Astrocyte of the spinal cord (primary cell): Measurements from ENCODE around the gene GNA12.
A peak's percentile ranks its signal among the peaks of the same experiment; 100 is the strongest.
"Not testable (repeated sequence)": the region's sequence is repeated elsewhere in the genome, so short reads cannot be mapped to it uniquely, and the experiment has no call there.

Experiments used
- DNase-seq: peaks from one replicate; pipeline ENCODE4 v3.0.0; 2011; ENCODE audit warnings: low read depth, low spot score
- H3K4me3 ChIP-seq: 2 replicates; pipeline ENCODE4 v1.5.1; 2011; ENCODE audit warnings: low read depth, mild to moderate bottlenecking, low read length, moderate library complexity
- in situ Hi-C: cut with HindIII; loops from 2 replicates; pipeline ENCODE4 v1.10.0; 2017; ENCODE audit warnings: low sequenced_read_pairs
- TF ChIP-seq, protein P1 (sequence below): IDR thresholded peaks from 2 replicates; pipeline ENCODE4 v1.5.1; 2012; ENCODE audit warnings: low read depth, mild to moderate bottlenecking, low read length, inconsistent platforms

Gene GNA12

DNA sequence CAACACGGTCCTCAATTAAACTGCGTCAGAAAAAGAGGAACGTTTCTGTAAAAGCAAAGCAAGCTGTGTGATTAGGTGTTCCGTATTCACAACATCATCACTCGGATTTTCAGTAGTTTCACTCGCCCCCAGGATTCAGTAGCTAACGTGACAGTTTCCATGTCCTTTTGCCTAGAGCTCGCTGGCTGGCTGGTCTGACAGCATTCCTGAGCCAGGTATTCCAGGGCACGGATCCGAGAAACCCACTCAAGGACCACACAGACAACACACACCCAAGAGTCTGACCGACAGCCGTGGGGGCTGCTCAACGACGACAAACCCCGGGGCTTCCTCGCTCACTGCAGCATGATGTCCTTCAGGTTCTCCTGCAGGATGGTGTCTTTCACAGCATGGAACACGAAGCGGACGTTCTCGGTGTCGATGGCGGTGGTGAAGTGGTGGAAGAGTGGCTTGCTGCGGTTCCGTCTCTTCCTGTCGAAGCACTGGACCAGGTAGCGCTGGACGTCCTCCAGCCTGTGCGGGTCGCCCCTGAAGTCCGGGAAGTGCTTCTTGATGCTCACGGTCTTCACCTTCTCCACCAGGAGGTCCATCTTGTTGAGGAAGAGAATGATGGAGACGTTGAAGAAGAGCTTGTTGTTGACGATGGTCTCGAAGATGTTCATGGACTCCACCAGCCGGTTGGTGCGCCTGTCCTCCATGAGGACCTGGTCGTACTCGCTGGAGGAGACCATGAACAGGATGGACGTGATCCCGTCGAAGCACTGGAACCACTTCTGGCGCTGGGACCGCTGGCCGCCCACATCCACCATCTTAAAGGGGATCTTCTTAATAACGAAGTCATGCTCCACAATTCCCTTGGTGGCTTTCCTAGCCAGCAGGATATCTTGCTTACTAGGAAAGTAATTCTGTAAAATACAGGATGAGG lies 113.0 kb downstream of the GNA12 start:
- H3K4me3 ChIP-seq, result no peak overlapping the region
- DNase-seq, result no peak
- TF ChIP-seq, protein P1, sequence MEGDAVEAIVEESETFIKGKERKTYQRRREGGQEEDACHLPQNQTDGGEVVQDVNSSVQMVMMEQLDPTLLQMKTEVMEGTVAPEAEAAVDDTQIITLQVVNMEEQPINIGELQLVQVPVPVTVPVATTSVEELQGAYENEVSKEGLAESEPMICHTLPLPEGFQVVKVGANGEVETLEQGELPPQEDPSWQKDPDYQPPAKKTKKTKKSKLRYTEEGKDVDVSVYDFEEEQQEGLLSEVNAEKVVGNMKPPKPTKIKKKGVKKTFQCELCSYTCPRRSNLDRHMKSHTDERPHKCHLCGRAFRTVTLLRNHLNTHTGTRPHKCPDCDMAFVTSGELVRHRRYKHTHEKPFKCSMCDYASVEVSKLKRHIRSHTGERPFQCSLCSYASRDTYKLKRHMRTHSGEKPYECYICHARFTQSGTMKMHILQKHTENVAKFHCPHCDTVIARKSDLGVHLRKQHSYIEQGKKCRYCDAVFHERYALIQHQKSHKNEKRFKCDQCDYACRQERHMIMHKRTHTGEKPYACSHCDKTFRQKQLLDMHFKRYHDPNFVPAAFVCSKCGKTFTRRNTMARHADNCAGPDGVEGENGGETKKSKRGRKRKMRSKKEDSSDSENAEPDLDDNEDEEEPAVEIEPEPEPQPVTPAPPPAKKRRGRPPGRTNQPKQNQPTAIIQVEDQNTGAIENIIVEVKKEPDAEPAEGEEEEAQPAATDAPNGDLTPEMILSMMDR, result no peak
- in situ Hi-C loops, result no loop called here

DNA sequence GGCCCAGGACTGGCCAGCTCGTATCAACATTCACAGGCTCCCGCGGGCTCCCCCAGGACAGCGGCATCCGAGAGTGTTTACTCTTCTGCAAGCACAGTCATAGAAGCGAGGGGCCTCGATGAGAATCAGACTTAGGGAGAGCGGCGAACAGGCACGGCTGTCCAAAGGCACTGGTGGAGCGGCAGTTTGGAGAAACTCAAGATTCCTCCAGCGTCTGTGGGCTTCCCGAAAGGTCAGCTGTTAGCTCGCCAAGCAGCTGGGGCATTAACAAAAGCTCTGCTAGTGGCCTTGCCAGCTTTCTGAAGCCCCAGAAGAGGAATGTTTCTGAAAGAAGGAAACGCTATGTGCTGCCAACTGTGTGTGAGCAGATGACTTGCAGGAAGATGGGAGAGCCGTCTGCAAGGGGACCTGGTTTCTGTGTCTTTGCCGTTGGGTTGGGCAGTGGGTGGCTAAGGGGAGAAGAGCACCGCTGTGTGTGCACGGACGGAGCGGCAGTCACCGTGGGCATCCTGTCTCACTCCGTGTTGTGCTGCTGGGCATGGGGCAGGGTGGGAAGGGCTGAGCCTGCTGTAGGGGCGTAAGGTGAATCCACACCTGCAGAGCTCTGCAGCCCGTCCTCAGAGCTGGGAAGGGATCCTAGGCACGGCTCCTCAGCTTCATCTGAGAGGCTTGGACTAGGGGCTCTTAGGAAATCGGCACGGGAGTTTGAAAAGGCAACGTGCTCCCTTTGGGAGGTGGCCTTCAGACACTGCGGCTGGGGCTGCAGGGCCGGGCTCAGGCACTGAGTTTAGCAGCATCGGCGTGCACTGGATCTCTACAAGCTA lies 114.0 kb downstream of the GNA12 start:
- peak; percentile 60 for DNase-seq
- no peak overlapping the region for H3K4me3 ChIP-seq
- TF ChIP-seq, protein P1, result no peak
- in situ Hi-C loops, result no loop called here

DNA sequence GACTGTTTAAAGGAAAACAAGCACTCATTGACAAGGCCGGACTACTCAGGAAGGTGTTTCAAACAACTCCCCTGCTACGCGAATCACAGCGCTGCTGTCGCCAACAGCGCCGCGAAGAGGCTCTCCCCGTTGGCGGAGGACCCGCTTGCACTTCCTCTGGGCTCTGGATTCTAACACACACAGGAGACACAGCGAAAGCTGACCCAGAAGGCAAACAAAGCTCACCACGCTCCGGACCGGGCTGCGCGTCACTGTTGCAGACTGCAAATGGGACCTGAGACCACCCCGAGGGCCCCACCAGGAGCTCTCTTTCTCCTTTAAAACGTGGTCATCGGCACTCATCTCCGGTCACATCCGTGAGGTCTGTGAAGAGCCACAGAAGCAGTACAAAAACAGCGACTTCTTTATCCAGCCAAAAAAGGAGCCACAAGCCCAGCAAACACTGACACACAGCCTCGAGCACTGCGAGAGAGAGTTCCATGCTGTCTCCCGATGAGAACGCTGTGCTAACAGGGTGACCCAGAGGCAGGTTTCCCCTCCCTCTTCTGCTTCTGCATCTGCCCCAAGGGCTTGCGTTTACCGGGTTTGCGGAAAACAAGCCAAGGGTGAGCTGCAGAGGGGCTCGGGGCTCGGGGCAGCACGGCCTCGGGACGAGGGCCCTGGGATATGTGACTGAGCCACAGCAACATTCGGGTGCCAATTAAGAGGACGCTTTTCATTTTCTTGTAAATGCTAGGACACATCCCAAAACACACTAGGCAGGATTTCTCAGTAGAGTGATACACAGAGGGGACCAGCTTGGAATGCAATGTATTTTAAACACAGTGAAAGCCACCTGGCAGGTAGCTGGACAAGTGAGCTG lies 114.8 kb downstream of the GNA12 start:
- no peak overlapping the region for H3K4me3 ChIP-seq
- TF ChIP-seq, protein P1, result peak; percentile 4
- in situ Hi-C loops, result no loop called here
- peak; percentile 30 for DNase-seq

DNA sequence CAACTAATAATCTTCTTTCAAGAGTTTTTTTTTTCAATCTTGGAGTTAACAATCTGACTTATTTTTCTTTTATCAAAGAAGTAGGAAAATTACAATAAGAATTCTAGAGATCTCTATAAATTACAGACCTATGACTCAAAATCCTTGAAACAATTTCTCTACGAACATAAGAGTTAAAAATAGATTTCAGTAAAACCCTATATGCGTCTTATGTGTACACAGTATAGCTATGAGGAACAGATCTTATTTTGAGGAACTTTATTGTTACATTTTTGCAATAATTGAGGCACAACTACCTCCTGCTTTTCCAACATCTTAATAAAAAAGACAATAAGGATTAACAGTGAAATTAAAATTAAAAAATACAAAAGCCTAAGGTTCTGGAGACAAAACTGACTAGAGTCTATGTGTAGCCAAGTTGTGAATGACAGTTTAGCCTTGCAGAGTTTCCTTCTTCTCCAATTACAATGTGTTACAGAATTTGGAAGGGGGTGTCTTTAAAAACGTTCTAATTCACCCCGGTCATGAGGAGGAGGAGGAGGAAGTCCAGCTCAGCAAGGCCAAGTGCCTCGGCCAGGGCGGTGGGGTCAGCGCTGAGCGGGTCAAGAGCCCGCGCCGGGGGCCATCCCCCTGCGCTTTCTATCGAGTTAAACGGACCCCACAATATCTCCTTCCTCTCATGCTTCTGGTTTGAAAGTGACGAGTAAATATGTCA lies 115.6 kb downstream of the GNA12 start:
- no peak for DNase-seq
- H3K4me3 ChIP-seq, result no peak overlapping the region
- TF ChIP-seq, protein P1, result no peak
- in situ Hi-C loops, result no loop called here

DNA sequence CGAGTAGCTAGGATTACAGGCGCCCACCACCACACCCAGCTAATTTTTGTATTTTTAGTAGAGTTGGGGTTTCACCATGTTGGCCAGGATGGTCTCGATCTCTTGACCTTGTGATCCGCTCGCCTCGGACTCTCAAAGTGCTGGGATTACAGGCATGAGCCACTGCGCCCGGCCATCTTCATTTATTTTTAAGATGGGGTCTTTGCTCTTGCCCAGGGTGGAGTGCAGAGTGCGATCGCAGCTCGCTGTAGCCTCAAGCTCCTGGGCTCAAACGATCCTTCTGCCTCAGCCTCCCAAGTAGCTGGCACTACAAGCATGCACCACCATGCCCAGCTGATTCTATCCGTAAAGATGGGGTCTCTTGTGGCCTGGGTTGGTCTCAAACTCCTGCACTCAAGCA lies 116.9 kb downstream of the GNA12 start:
- DNase-seq, in situ Hi-C loops, H3K4me3 ChIP-seq: not testable (repeated sequence)

DNA sequence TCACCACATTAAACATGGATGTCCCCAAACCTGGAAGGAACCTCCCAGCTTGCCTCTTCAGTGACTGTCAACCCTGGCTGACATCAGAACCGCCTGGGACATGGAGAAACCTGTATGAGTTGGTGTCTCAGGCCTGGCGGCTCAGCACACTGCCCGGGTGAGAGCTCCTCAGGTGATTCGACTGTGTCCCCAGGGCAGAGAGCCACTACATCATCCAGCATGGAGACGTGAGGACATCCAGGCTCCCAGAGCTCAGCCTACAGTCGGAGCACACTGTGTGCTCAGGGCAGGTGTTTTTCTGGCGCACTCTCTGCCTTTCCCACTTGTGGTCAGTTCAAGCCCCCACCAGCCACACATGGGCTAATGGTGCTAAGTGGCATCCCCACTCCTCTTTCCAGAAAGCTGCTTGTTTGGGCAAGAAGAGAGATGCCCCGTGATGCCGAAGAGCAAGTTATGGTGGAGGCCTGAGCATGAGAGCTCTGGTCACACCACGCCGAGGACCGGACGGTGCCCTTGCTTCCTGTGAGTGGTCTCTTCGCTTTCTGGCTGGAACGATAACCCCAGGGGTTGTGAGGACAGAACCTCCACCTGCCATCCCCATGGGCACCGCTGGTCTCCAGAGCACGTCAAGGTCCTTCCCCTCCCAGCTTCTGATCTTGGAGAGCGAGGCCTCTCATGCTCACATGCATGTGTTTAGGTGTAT lies 117.6 kb downstream of the GNA12 start:
- no peak overlapping the region for H3K4me3 ChIP-seq
- in situ Hi-C loops, result no loop called here
- TF ChIP-seq, protein P1, result no peak
- DNase-seq, result no peak
